Trophoblast cell (in vitro differentiated cells and primary cell): ENCODE data around the gene HES7.
A peak's percentile ranks its signal among the peaks of the same experiment; 100 is the strongest.

ENCODE experiments used
- DNase-seq, 2 donors: peaks; one replicate each; pipeline ENCODE4 v3.0.0-alpha.2; 2016
- H2AFZ ChIP-seq: 2 replicates; pipeline ENCODE4 v1.6.1; 2013; ENCODE audit warnings: low read length, moderate library complexity, mild to moderate bottlenecking; ENCODE audit not compliant: insufficient read depth, poor library complexity
- H2AK5ac ChIP-seq: 2 replicates; pipeline ENCODE4 v1.6.1; 2013; ENCODE audit warnings: mild to moderate bottlenecking, low read length
- H2BK120ac ChIP-seq: 2 replicates; pipeline ENCODE4 v1.6.1; 2013; ENCODE audit warnings: low read length, mild to moderate bottlenecking, moderate library complexity; ENCODE audit not compliant: insufficient read depth, poor library complexity
- H2BK12ac ChIP-seq: 2 replicates; pipeline ENCODE4 v1.6.1; 2013; ENCODE audit warnings: mild to moderate bottlenecking, low read length, moderate library complexity
- H2BK5ac ChIP-seq: 2 replicates; pipeline ENCODE4 v1.6.1; 2013; ENCODE audit warnings: low read length, low read depth, moderate library complexity, mild to moderate bottlenecking; ENCODE audit not compliant: poor library complexity
- H3K14ac ChIP-seq: 2 replicates; pipeline ENCODE4 v1.6.1; 2013; ENCODE audit warnings: mild to moderate bottlenecking, low read length
- H3K18ac ChIP-seq: 2 replicates; pipeline ENCODE4 v1.6.1; 2013; ENCODE audit warnings: mild to moderate bottlenecking, low read length
- H3K23ac ChIP-seq: 2 replicates; pipeline ENCODE4 v1.6.1; 2013; ENCODE audit warnings: low read length
- H3K27ac ChIP-seq: 2 replicates; pipeline ENCODE4 v1.5.1; 2013; ENCODE audit warnings: low read depth, mild to moderate bottlenecking, inconsistent platforms, low read length, moderate library complexity
- H3K27me3 ChIP-seq: 2 replicates; pipeline ENCODE4 v1.6.1; 2013; ENCODE audit warnings: inconsistent platforms, mild to moderate bottlenecking, low read length, moderate library complexity; ENCODE audit not compliant: insufficient read depth
- H3K36me3 ChIP-seq, 2 experiments: 1 replicate in 1 of 2; 2 replicates in 1 of 2; pipeline ENCODE4 v1.6.1; 2013; ENCODE audit warnings: low read length in 2 of 2, mild to moderate bottlenecking in 2 of 2, moderate library complexity in 1 of 2; ENCODE audit not compliant: insufficient read depth in 2 of 2, control insufficient read depth in 1 of 2
- H3K4ac ChIP-seq: 2 replicates; pipeline ENCODE4 v1.6.1; 2013; ENCODE audit warnings: low read depth, mild to moderate bottlenecking, low read length, moderate library complexity
- H3K4me1 ChIP-seq, 2 experiments: 1 replicate in 1 of 2; 2 replicates in 1 of 2; pipeline ENCODE4 v1.6.1; 2013; ENCODE audit warnings: low read length in 2 of 2, mild to moderate bottlenecking in 2 of 2, moderate library complexity in 1 of 2; ENCODE audit not compliant: insufficient read depth in 2 of 2, control insufficient read depth in 1 of 2
- H3K4me2 ChIP-seq: 2 replicates; pipeline ENCODE4 v1.6.1; 2013; ENCODE audit warnings: inconsistent platforms, mild to moderate bottlenecking, low read length, moderate library complexity
- H3K4me3 ChIP-seq: 2 replicates; pipeline ENCODE4 v1.5.1; 2013; ENCODE audit warnings: mild to moderate bottlenecking, low read depth, low read length, inconsistent platforms
- H3K79me1 ChIP-seq: one replicate; pipeline ENCODE4 v1.6.1; 2013; ENCODE audit warnings: low read length
- H3K79me2 ChIP-seq: 2 replicates; pipeline ENCODE4 v1.6.1; 2013; ENCODE audit warnings: low read length, mild to moderate bottlenecking; ENCODE audit not compliant: control insufficient read depth, insufficient read depth, poor library complexity
- H3K9ac ChIP-seq: 2 replicates; pipeline ENCODE4 v1.6.1; 2013; ENCODE audit warnings: mild to moderate bottlenecking, low read length
- H3K9me3 ChIP-seq: 2 replicates; pipeline ENCODE4 v1.6.1; 2013; ENCODE audit warnings: low read depth, mild to moderate bottlenecking, control low read depth, inconsistent platforms, low read length; ENCODE audit not compliant: insufficient read depth
- H4K12ac ChIP-seq: 2 replicates; pipeline ENCODE4 v1.6.1; 2013; ENCODE audit warnings: low read depth, mild to moderate bottlenecking, low read length, moderate library complexity
- H4K8ac ChIP-seq: 2 replicates; pipeline ENCODE4 v1.6.1; 2013; ENCODE audit warnings: low read depth, mild to moderate bottlenecking, low read length, moderate library complexity
- H4K91ac ChIP-seq: one replicate; pipeline ENCODE4 v1.6.1; 2013; ENCODE audit warnings: low read depth, mild to moderate bottlenecking, low read length, moderate library complexity
- WGBS: extraction: QIAGEN DNeasy Blood & Tissue Kit; methylation state at CpG from one replicate; pipeline ENCODE4 v1.1.7; 2013; ENCODE audit warnings: missing lambda C conversion rate; ENCODE audit not compliant: insufficient read length, insufficient coverage; ENCODE audit errors: extremely low coverage; 5-methylcytosine and 5-hydroxymethylcytosine counted together

The HES7 gene

DNA sequence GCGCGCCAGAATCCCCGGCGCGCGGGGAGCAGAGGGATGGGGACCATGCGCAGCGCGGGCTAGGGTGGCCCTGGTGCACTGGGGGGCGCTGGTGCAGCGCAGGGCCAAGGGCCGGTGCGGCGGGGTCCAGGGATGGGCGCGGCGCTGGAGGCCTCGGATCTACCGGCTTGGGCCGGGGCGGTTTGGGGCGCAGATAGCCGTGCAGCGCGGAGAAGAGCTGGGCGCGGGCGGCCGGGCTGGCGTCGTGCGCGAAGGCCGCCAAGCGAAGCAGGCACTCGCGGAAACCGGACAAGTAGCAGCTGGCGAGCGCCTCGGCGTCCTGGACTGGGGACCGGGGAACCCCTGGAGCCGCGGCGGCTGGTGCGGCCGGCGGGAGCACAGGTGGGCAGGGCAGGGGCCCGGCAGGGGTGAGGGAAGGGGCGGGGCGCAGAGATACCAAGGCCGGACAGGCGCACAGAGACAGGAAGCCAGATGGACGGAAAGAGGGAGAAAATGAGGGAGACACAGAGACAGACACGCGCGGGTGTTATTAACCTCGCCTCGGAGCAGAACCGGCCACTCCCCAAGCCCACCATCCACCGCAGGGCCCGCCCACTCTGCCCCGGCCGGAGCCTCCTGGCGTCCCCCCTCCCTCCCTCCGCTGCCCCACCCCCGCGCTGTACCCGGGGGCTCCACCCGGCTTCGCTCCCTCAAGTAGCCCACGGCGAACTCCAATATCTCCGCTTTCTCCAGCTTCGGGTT lies 2.1 kb downstream of the HES7 start:
- Histone ChIP-seq H3K79me1 (no peaks in the 10 kb centered on the region), H2AFZ (peak overlapping the region; percentile 91), H3K18ac (no peak overlapping the region), H3K79me2 (no peaks in the 10 kb centered on the region), H2AK5ac (no peak overlapping the region), H2BK120ac (no peak overlapping the region), H3K4ac (no peak overlapping the region), H2BK5ac (no peak overlapping the region), H3K4me3 (peak overlapping the region; percentile 71), H3K36me3 (no peaks in the 10 kb centered on the region), H3K27ac (no peak overlapping the region), H3K23ac (no peak overlapping the region), H4K91ac (no peak overlapping the region), H3K27me3 (peaks cover 43% of the 10 kb centered on the region), H3K4me1 (peaks cover 28 to 47% of the 10 kb centered on the region in 2 experiments), H4K8ac (no peak overlapping the region), H3K14ac (no peak overlapping the region), H3K9me3 (peaks cover 3% of the 10 kb centered on the region), H4K12ac (no peak overlapping the region), H3K4me2 (peak overlapping the region; percentile 80), H2BK12ac (no peak overlapping the region), H3K9ac (no peak overlapping the region)
- WGBS, result no CpG with 5 or more reads among the region's 76 CpGs
- DNase-seq, result peak in 1 of 2 donors; percentile 39

DNA sequence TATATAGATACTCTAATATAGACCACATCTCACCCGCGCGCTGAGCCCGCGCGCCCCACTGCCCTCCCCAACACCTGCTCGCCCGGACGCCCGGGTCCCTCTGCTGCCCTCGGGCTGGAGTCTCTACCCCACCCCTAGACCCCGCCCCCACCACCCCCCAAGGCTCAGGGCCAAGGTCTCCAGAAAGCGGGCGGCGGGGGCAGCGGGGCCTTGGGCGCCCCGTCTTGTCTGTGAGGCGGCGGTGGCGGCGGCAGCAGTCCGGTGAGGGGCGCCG lies 2.6 kb downstream of the HES7 start:
- Histone ChIP-seq H4K12ac (no peak overlapping the region), H3K4me3 (peak overlapping the region; percentile 71), H3K4me2 (peak overlapping the region; percentile 80), H3K14ac (no peak overlapping the region), H2BK5ac (no peak overlapping the region), H3K4ac (no peak overlapping the region), H3K79me2 (no peaks in the 10 kb centered on the region), H4K91ac (no peak overlapping the region), H3K9me3 (peaks cover 3% of the 10 kb centered on the region), H3K23ac (no peak overlapping the region), H3K18ac (no peak overlapping the region), H2BK120ac (no peak overlapping the region), H2BK12ac (no peak overlapping the region), H2AK5ac (no peak overlapping the region), H4K8ac (no peak overlapping the region), H3K36me3 (no peaks in the 10 kb centered on the region), H3K9ac (no peak overlapping the region), H3K4me1 (peaks cover 28 to 47% of the 10 kb centered on the region in 2 experiments), H3K27me3 (peaks cover 45% of the 10 kb centered on the region), H2AFZ (no peak overlapping the region), H3K27ac (no peak overlapping the region), H3K79me1 (no peaks in the 10 kb centered on the region)
- no peak for DNase-seq
- WGBS, result no CpG with 5 or more reads among the region's 25 CpGs

DNA sequence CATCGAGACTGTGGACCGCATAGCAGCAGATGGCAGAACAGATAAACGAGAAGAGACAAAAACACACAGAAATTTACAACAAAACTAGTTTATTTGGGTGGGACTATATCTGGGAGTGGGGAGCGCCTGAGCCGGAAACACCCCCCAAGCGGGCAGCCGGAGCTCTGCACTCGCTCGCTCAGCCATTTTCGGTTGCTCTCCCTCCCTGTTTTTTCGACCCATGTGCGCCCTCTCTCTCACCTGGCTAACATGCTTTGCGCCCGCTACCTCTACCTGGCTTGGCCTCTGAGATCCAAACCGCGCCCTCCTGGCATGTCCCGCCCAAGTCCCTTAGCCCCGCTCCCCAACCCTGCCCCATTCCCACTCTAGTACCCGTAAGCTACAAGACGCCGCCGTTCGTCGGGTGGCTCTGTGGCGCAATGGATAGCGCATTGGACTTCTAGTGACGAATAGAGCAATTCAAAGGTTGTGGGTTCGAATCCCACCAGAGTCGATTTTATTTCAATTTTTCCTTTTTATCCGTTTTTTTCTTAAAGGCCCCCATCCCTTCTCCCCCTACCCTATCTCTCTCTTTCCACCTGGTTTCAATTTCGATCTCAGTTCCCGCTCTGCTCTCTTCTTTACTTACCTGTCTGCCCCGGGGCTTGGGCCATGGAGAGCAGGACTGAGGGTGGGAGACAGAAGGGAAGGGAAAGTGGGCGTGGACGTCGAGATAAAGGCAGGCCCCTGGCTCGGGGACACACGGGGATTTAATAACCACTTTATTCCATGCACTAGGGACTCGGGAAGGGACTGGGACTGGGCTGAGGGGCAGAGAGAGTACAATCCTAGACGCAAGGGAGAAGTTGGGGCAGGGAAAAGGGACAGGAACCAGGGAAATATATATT lies 3.1 kb downstream of the HES7 start:
- no peak overlapping the region for H4K12ac ChIP-seq
- H3K23ac ChIP-seq, result no peak overlapping the region
- H4K91ac ChIP-seq, result no peak overlapping the region
- no peaks in the 10 kb centered on the region for H3K79me2 ChIP-seq
- DNase-seq, result peak; percentile 90 to 93
- H3K4me3 ChIP-seq, result peak overlapping the region; percentile 73
- H2BK5ac ChIP-seq, result no peak overlapping the region
- no peaks in the 10 kb centered on the region for H3K36me3 ChIP-seq
- no peak overlapping the region for H2AK5ac ChIP-seq
- peak overlapping the region; percentile 78 for H2AFZ ChIP-seq
- no peak overlapping the region for H3K18ac ChIP-seq
- WGBS, result no CpG with 5 or more reads among the region's 40 CpGs
- H2BK12ac ChIP-seq, result no peak overlapping the region
- H3K4ac ChIP-seq, result no peak overlapping the region
- H4K8ac ChIP-seq, result no peak overlapping the region
- peaks cover 47% of the 10 kb centered on the region for H3K27me3 ChIP-seq
- no peak overlapping the region for H3K14ac ChIP-seq
- peaks cover 3% of the 10 kb centered on the region for H3K9me3 ChIP-seq
- H3K4me2 ChIP-seq, result peak overlapping the region; percentile 80
- H3K79me1 ChIP-seq, result no peaks in the 10 kb centered on the region
- no peak overlapping the region for H3K27ac ChIP-seq
- H2BK120ac ChIP-seq, result no peak overlapping the region
- H3K9ac ChIP-seq, result no peak overlapping the region
- H3K4me1 ChIP-seq, result peaks cover 28 to 45% of the 10 kb centered on the region in 2 experiments

DNA sequence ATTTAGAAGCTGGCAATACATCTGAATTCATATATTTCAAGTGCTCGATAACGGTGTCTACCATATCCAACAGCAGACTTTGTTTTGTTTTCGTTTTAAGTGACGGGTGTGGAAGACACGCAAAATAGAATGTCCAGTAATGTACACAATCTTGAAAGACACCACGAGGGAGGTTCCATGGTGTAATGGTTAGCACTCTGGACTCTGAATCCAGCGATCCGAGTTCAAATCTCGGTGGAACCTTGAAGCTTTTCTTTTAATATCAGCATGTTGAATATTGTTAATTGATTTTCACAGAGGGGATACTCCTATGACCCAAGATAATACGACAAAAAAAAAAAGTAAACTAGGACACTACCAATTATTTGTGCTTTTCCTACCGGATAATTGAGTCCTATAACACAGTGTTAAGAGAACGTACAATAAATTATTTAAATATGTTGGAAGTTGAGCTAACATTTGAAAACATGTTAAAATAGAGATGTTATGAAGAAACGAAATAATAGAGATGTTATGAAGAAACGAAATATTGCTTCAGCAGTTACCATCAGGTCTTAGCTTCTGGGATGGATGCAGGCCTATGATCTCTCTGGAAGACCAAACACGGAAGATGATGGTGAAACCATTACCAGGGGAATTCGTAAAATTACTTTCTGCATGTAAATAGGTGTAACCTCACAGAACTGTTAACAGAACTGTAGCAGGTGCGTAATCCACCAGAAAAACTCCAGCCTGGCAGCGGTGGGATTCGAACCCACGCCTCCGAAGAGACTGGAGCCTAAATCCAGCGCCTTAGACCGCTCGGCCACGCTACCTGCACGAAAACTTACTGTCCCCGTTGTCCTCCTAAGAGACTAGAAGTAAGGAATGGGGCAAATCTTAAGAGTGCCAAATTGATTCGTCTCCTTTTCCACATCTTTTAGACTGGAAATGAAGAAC lies 4.1 kb downstream of the HES7 start:
- WGBS, result no CpG with 5 or more reads among the region's 28 CpGs
- DNase-seq, result peak; percentile 94 to 98
- peaks cover 22 to 38% of the 10 kb centered on the region in 2 experiments for H3K4me1 ChIP-seq

More for the DNA sequence above, 4.1 kb downstream of the HES7 start:
- Histone ChIP-seq H3K79me2 (no peaks in the 10 kb centered on the region), H3K14ac (no peak overlapping the region), H4K91ac (no peak overlapping the region), H2AK5ac (no peak overlapping the region), H3K79me1 (no peaks in the 10 kb centered on the region), H4K12ac (no peak overlapping the region), H3K23ac (no peak overlapping the region), H3K4me3 (peak overlapping the region; percentile 73), H3K4ac (no peak overlapping the region), H3K27me3 (peaks cover 48% of the 10 kb centered on the region), H3K36me3 (no peaks in the 10 kb centered on the region), H3K27ac (no peak overlapping the region), H2BK5ac (no peak overlapping the region), H3K9ac (no peak overlapping the region), H3K9me3 (peaks cover 3% of the 10 kb centered on the region), H2BK12ac (no peak overlapping the region), H2BK120ac (no peak overlapping the region), H2AFZ (no peak overlapping the region), H3K18ac (no peak overlapping the region), H4K8ac (no peak overlapping the region), H3K4me2 (peak overlapping the region; percentile 80)
